NCI-H2107 treated with DMSO at 0.1 percent for 48 hours (cell line): ENCODE data around the gene UTP15.
A peak's percentile ranks its signal among the peaks of the same experiment; 100 is the strongest.

Experiments
- DNase-seq: peaks from one replicate; lab custom pipeline; 2025; ENCODE audit not compliant: unreplicated experiment; lab: John Stamatoyannopoulos, UW

Gene UTP15

DNA sequence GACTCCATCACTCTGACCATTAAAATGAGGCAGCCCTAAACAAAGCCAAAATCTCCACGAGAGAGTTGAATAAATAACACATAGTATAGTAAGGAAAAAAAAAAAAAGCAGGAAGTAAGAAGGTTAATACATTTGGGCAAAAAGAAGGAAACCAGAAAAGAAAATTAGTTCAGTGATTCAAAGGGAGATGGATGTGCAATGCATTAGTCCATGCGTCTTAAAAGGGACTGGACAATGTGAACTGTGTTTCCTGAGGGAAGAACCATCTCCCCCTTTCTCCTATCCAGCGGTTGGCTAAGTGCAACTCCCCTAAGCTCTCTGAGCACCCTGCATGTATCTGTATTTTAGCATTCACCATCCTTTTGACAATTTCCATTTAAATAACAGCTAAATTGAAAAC lies 1.5 kb upstream of the UTP15 start:
- no peak for DNase-seq

DNA sequence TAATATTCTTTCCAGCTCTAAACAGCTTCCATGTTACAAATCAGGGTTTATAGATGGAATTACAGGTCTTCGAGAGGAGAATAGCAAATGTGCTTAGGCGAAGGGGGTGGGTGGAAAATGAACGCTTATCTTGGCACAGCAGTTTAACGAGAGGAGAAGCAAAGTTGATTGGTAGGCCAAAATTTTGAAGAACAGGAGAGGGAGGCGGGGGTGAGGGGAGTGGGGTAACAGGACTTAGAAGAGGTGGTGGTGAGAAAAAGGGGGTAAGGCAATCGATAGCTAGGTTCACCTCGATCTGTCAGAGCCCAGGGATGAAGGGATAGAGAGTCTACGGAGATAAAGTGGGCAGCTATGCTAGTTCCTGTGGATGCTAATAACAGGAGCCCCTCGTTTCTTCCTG lies 868 bp upstream of the UTP15 start:
- DNase-seq = no peak

DNA sequence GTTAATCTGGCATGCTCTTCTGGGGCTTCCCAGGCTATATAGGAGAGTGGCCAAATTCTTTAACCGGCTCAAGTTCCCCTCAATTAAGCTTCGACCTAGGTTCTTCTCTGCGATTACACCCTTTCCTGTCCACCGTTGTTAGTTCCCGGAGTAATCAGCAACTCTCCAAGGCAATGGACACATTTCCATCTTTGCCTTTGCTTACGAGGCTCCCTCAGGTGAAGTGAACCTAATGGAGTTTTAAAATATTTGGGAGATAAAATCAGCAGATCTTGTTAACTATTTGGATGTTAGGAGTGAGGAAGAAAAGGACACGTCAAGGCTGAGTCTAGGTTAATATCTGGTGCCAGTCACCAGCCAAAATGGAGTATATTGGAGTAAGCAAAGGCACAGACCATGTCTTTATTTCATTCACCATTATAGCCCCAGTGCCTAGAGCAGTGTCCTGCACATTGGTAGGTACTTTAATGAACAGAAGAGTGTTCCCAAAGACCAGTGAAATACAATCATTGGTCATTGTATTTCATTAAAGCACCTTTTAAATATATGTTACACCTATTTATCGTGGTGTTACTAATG lies 515 bp downstream of the UTP15 start:
- DNase-seq = no peak

DNA sequence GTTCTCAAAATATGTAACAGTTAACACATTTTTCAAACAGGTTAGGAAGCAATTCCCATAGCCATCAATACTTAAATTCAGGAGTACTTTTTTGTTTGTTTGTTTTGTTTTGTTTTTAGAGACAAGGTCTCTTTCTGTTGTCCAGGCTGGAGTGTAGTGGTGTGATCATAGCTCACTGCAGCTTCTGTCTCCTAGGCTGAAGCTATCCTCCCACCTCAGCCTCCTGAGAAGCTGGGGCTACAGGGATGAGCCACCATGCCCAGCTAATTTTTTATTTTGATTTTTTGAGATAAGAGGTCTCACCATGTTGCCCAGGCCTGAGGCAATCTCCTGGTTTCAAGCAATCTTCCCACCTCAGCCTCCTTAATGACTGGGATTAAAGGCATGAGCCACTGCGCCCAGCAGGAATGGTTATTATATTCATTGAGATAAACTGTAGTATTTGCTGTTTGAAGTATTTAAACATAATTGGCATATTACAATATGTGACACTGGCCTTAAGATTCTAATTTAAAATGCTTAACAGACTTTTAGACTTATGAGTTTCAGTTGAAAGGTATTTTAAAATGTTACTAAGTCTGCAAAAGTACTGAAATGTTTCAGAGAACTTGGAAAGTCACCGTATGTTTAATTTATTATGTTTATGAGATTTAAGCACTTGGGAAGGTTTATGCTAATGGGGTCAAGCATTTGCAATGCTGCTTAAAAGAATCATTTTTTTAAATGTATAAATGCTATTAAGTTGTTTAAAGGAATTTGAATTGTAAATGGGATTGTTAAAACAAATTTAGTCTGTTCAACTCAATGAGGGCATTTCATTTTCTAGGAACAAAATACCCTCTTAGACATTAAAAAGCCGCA lies 17.0 kb downstream of the UTP15 start:
- DNase-seq = no peak

DNA sequence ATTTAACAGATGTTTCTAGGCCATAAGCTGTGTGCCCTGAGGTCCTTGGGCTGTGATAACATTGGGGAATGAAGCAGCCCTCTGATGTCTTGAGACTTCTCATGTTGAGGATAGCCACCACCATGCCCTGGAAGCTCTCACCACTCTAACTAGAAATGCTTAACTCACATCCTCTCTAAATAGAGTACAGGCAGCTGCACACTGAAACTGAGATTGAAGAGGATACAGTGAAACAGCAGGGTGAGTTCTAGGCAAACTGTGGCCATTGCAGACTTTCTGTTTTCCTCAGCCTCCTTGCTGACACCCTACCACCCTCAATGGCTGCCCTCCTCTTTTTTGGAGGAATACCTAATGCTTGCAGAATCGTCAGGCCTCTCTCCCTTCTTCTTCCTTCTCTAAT lies 22.4 kb downstream of the UTP15 start:
- no peak for DNase-seq

DNA sequence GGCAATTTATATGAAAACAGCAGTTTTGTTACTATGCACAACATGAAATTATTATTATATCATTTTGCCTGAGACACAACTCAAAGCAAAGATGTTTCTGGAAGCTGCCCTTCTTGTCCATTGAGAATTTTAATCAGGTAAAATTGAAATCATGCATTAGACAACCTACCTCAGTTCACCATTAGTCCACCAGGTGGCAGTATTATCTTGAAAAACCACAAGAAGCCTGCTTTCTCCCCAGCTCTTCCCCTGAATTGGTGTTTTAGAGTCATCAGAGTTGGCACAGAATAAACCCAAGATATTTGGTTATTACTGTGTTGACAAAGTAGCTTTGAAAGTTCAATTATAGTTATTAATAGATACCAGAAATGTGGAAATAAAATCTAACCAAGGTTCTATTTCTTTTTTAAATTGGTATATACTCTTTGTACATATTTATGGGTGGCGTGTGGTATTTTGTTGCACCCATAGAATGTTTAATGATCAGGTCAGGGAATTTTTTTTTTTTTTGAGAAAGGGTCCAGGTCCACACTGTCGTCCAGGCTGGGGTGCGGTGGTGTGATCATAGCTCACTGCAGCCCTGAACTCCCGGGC lies 25.7 kb downstream of the UTP15 start:
- peak; percentile 75 for DNase-seq

DNA sequence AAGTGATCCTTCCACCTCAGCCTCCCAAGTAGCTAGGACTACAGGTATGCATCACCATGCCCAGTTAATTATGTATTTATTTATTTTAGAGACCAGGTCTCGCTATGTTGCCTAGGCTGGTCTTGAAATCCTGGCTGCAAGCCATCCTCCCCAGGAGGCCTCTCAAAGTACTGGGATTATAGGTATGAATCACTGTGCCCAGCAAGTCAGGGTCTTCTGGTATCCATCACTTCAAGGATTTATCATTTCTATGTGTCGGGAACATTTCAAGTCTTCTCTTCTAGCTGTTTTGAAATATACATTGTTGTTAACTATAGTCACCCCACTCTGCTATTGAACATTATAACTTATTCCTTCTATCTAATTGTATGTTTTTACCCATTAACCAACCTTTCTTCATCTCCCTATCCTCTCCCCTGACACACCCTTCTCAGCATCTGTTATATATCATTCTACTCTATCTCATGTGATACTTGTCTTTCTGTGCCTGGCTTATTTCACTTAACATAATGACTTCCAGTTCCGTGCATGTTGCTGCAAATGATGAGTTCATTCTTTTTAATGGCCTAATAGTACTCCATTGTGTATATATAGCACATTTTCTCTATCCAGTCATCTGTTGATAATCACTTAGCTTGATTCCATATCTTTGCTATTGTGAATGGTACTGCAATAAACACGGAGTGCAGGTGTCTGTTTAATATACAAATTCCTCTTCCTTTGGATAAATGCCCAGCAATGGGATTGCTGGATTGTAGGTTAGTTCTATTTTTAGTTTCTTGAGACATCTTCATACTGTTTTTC lies 26.4 kb downstream of the UTP15 start:
- DNase-seq = no peak

DNA sequence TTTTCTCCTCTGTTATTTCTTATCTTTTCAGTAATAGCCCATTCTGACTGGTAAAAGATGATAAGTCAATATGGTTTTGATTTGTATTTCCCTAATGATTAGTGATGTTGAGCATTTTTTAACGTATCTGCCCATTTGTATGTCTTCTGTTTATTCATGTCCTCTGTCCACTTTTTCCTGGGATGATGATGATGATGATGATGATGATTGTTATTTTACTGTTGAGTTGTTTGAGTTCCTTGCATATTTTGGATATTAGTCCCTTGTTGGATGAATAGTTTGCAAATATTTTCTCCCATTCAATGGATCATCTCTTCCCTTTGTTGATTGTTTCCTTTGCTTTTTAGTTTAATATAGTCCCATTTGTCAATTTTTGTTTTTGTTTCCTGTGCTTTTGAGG lies 27.0 kb downstream of the UTP15 start:
- no peak for DNase-seq

DNA sequence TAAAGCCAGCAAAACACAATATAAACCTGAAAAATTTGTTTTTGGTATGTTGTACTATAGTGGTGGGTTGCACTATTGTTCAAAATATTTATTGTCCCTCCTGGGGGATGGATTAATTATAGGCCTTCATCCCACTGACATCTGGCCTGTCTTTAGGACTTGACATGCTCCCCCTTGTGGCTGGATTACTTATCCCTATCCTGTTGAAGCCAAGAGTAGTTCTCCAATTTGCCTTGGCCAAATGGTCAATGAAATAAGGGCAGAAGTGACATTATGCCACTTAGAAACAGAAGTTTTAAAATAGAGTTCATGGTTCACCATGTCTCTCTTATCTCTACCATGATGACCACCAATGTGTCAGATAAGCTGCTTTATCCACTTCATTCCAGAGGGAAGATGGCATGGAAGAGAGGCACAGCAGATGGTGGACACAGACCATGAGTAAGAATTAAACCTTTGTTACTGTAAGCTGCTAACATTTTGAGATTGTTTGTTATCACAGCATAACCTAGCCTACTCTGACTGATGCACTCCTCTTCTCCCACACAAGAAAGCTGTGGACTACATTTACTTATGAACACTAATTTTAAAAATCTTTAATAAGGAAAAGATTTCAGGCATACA lies 31.3 kb downstream of the UTP15 start:
- peak; percentile 7 for DNase-seq

DNA sequence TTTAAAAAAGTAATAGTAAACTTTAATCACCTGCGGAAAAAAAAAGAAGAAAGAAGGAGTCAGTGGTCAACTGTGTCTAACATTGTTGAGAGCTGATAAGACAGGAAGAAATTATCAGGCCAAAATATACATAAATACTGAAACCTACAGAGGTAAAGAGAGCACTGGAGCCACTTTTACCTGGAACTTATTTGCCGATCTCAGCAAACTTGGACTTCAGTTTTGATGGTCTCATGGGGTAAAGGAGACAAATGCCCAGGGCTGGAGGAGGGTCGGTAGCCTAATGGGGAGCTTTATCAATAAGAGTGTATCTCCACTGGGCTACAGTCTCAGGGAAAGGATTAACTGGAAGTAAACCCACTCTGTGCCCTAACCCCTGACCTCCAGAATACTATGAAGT lies 33.8 kb downstream of the UTP15 start:
- no peak for DNase-seq

DNA sequence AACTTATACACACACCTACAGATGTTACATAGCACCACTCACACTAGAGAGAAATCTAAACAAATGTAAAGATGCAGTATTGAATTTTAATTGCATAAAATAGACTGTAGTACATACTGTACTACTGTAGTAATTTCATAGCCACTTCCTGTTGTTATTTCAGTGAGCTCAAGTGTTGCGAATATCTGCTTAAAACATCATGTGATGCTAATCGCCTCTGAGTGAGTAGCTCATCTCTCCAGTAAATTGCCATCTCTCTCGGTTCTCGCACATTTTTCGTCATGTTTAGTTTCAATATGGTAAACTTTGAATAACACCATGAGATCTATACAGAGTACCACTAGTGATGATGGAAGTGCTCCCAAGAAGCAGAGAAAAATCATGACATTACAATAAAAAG lies 38.5 kb downstream of the UTP15 start:
- no peak for DNase-seq

DNA sequence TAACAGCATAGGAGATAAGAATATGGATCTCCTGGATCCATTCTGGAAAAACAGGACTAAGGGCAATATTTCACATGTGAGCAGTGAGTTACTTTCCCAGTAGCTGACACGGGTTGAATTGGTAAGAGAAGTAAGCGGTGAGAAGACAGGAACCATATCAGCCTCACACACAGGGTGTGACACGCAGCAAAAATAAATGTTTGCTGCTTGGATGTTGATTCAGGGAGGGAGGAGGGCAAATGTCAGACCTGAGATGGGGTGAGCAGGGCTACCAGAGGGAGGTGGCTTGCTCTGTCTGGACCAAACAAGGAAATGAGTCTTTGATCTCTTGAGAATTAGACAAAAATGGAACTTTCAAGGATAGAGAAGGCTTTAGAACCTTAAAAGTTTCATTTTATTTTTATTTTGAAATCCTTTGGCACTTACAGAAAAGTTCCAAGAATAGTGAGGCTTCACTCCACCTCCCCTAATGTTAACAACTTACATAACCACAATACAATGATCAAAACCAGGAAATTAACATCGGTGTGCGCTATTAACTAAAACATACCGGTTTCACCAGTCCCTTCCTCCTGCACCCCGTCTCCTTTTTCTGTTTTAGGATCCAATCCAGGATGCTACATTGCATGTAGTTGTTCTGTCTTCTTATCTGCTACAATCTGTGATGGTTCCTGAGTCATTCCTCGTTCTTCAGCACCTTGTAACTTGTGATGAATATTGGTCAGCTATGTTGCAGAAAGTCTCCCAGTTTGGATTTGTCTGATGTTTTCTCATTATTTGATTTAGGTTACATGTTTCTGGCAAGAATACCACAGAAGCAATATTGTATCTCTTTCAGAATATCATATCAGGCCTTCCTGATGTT lies 39.9 kb downstream of the UTP15 start:
- no peak for DNase-seq

DNA sequence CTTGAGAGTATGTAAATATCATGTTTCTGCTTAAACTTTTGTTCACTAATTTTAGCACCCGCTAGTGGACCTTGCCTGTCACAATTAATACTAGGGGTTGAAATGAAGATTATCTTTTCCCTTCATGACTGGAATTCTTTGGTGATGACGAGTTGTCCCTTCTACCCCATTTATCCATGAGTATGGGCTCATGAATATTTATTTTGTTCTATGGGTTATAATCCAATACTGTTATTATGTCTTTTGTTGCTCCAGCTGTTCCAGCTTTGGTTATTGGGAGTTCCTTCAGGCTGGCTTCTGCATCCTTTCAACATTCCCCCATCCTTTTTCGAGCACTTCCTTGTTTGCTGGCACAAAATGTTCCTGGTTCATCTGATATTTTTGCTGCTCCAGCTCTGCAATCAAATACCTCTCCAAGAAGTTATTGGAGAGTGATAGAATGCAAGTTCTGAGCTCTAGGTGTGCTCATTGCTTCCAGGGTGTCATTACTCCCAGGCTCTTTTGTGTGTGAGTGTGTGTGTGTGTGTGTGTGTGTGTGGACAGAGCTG lies 40.7 kb downstream of the UTP15 start:
- DNase-seq = no peak

DNA sequence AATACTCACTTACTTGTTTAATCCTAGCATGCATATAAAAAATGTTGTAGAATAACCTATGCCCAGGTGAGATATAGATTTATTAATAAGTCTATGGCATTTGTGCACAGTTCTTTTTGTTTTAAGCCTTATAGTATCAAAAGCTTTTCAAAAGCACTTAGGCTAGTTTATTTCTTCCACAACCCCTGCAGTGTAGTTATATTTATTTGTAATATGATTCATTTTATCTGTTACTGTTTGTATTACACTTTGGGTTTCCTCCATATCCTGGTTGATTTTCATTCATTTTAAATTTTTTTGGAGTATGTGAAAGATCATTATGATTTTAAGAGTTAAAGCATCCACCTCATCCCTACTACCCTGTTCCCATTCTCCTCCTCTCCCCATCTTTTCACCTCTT lies 41.7 kb downstream of the UTP15 start:
- no peak for DNase-seq

DNA sequence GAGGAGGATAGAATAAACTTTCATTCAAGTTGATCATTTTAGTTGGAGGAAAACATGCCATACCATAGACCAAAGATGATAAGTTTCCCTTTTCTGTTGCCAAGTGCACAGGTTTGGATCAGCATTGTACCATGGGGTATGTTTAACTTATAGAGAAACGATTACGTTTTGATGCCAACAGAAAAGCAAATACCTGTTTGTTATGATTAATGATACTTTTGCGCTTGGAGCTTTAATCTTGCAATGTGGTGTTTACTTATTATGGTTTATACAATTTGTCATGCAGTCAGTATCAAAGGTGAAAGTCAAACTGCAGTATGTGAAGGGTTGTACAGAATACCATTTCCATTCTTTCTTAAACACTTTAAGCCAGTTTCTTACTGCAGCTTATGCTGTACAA lies 47.3 kb downstream of the UTP15 start:
- no peak for DNase-seq

DNA sequence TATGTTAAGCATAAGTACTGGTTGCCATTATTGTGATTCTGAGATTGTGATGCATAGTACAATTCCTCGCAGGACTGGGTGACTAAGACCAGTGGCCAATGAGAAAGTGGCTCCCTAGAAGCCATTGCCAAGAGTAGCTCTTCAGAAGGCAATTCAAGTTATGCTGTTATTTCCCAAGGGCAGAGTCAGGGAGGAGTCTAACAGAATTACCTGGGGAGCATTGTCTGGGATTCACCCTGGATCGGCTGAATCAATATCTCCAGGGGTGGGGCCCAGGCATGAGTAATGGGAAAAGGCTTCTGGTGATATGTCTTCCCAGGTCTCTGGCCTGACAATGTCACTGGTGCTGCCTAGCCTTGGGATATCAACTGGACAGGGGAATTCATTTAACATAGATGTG lies 49.5 kb downstream of the UTP15 start:
- no peak for DNase-seq

DNA sequence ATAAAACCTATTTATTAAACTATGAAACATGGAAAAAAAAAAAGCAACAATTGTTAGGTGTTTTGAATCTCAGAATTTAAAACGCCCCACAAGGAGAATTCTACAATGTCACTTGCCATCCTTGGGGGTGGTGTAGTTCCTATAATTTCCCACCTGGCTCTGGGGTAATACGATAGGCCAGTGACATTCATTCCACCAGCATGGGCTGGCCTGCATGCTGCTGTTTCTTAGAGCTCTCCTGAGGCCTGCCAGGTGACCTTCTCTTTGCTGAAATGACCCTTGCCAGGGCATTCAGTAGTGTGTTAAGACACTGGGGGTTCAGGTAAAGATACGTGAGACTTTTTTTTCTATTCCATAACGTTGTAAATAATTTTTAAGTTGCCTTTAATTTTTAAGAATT lies 50.4 kb downstream of the UTP15 start:
- no peak for DNase-seq

DNA sequence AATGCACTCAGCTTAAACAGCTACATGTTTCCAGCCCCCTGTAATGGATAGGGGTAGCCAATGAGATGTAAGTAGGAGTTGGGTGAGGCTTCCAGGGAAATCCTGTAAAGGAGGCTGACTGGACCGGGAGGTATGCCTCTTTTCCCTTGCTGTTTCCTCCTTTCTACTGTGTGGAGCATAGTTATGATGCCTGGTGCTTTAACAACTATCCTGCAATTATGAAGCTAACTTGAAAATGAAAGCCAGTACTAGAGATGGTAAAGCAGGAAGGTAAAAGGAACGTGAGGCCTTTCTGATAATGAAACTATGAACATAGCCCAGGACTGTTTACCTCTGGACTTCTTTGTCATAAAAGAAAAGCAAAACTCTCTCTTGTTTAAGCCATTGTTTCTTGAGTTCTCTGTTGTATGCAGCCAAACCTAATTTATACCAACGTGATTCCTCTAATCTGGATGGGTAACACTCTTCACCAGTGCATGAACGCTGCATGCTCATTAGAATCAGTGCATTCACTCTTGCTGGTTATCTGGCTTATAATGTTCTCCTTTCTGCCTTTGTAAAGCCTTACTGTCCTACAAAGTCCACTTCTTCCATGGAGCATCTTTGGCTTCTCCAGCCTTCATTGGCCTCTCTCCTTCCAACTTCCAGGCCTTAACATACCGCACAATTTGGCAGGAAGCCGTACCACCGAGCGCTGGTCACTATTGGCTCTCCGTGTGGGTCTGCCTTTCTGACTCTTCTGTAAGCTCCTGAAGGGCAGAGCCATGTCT lies 52.2 kb downstream of the UTP15 start:
- no peak for DNase-seq

DNA sequence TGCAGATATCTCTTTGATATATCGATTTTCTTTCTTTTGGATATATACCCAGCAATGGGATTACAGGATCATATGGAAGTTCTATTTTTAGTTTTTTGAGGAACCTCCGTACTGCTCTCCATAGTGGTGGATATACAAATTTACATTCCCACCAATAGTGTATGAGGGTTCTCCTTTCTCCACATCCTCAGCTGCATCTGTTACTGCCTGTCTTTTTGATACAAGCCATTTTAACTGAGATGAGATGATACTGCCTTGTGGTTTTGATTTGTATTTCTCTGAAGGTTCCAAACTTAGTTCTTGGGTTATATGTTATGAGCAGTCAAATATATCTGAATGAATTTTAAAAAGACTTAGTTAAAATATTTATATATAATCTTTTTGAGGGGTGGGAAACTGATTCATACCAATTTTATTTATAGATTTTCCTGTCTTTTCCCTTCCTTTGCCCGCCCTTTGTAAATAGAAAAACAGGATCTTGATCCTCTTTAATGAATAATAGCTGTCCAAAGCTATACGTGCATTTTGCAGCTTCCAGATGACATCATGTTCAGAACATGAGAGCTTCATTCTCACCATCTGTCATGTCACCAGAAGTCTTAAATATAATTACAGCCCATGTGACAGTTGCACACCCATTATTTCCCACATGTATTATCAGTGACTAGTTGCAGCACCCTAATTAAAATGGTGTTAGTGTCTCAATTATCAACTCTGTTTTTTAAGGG lies 54.2 kb downstream of the UTP15 start:
- no peak for DNase-seq
